GM23338 (cell line): ENCODE data around the gene FNDC3B.

Source experiments
- CTCF ChIP-seq, 2 experiments: fragments of 200-600 bp in 1 of 2; sonication (generic) in 1 of 2; conservative IDR thresholded peaks; 2 replicates each; pipeline versions ENCODE4 v1.5.1 to v1.6.1; 2016 to 2017; ENCODE audit warnings: antibody characterized with exemption in 2 of 2, low read depth in 2 of 2, mild to moderate bottlenecking in 2 of 2, moderate library complexity in 1 of 2
- EZH2 ChIP-seq: fragments of 200-600 bp; sonication (generic); IDR thresholded peaks from one replicate; pipeline ENCODE4 v1.8.0; 2017; ENCODE audit warnings: antibody characterized with exemption, mild to moderate bottlenecking, low read depth; ENCODE audit not compliant: unreplicated experiment
- EZH2phosphoT487 ChIP-seq: fragments of 200-600 bp; sonication (generic); IDR thresholded peaks from one replicate; pipeline ENCODE4 v1.8.1; 2018; ENCODE audit warnings: antibody characterized with exemption; ENCODE audit not compliant: unreplicated experiment
- JUNB ChIP-seq: IDR thresholded peaks from one replicate; pipeline ENCODE4 v1.6.1; 2016; ENCODE audit warnings: antibody characterized with exemption; ENCODE audit not compliant: unreplicated experiment
- POLR2AphosphoS5 ChIP-seq: IDR thresholded peaks from 2 replicates; pipeline ENCODE4 v1.6.1; 2016; ENCODE audit warnings: antibody characterized with exemption, low read depth

GRCh38 chr3:172087602-172088580, 48.5 kb downstream of the FNDC3B start:
- TF ChIP-seq EZH2 (no peak), POLR2AphosphoS5 (no peak), CTCF (conservative IDR thresholded peaks at IDR 0.05; ENCODE audit: low read depth in 2 of 2) (no peak), EZH2phosphoT487 (no peak), JUNB (no peak)
